Measurements from ENCODE around the gene ZIC5.

DNA sequence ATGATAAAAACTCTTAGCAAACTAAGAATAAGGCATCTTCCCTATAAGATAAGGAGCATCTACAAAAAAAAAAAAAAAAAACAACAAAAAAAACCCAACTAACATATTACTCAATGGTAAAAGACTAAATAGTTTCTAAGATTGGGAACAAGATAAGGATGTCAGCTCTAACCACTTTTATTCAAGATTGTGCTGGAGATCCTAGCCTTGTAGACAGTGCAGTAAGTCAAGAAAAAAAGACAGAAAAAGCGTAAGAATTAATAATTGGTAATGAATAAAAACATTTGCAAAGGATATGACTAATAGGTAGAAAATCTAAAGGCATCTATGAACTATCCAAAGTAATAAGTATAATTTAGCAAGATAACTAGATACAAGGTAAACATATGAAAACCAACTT is 43.1 kb upstream of the ZIC5 start:
- TF ChIP-seq CTCF (IDR thresholded peaks at IDR 0.05), result no peak
- TF ChIP-seq POLR2AphosphoS5 (IDR thresholded peaks at IDR 0.05), result no peak

Data from prostate gland (tissue), 2 donors.